Peyer's patch (tissue), 4 donors: ENCODE results near the gene SMARCA1. TPM values are rescaled to one million over a fixed set of nuclear protein-coding genes. Genes with fewer than 3 reads are reported as not detected.
"Not testable (repeated sequence)": the region's sequence is repeated elsewhere in the genome, so short reads cannot be mapped to it uniquely, and the experiment has no call there.

Experiments used
- DNase-seq, 3 donors: peaks; one replicate each; pipeline ENCODE4 v3.0.0-alpha.2; 2017 to 2019
- H3K27ac ChIP-seq, 4 donors: fragments of 200-600 bp; sonication (generic); one replicate each; pipeline ENCODE4 v1.5.1; 2016 to 2019
- H3K27me3 ChIP-seq, 2 donors: fragments of 200-600 bp; sonication (generic); one replicate each; pipeline ENCODE4 v1.5.1; 2019
- H3K36me3 ChIP-seq, 3 donors: fragments of 200-600 bp; sonication (generic); one replicate each; pipeline ENCODE4 v1.5.1; 2016 to 2019
- H3K4me1 ChIP-seq, 4 donors: fragments of 200-600 bp; sonication (generic); one replicate each; pipeline ENCODE4 v1.5.1; 2016 to 2019
- H3K4me3 ChIP-seq, 4 donors: fragments of 200-600 bp; sonication (generic); 1 replicate in 3 of 4; 2 replicates in 1 of 4; pipeline ENCODE4 v1.5.1; 2016 to 2019; ENCODE audit warnings: mild to moderate bottlenecking in 1 of 4
- H3K9me3 ChIP-seq, 4 donors: fragments of 200-600 bp; sonication (generic); one replicate each; pipeline ENCODE4 v1.5.1; 2016 to 2019; ENCODE audit warnings: mild to moderate bottlenecking in 1 of 4
- CTCF ChIP-seq, 6 experiments: fragments of 450-650 bp in 4 of 6; fragments of 200-600 bp in 2 of 6; sonication (generic) in 1 of 6; IDR thresholded peaks; one replicate each; pipeline ENCODE4 v1.5.1; 2017 to 2019; ENCODE audit warnings: antibody characterized with exemption in 6 of 6, mild to moderate bottlenecking in 3 of 6, moderate library complexity in 1 of 6
- POLR2A ChIP-seq, 2 donors: fragments of 450-650 bp; IDR thresholded peaks; one replicate each; pipeline ENCODE4 v1.5.1; 2017; ENCODE audit warnings: antibody characterized with exemption in 2 of 2, mild to moderate bottlenecking in 2 of 2, moderate library complexity in 2 of 2
- total RNA-seq, 4 donors: library from RNA; depleted of rRNA; stranded (reverse); fragments of >200 nt; gene quantifications; one replicate each; pipeline ENCODE4 v1.1.0, GENCODE V29; 2016

Gene SMARCA1
- total RNA-seq = 10 to 100 TPM in 1 of 4 donors, 1 to 10 TPM in 3; 3.9 to 17.3 (median 5.6) TPM

- TF ChIP-seq CTCF (IDR thresholded peaks at IDR 0.05) (no peak), POLR2A (IDR thresholded peaks at IDR 0.05) (no peak)
- Histone ChIP-seq H3K27me3 (no peaks in the 10 kb centered on the region), H3K36me3 (no peaks in the 10 kb centered on the region), H3K4me3 (peak within 1 kb of the TSS; percentile 49 to 82 (median 62)), H3K27ac (peak within 1 kb of the TSS; percentile 49 to 81 (median 70)), H3K4me1 (no peaks in the 10 kb centered on the region), H3K9me3 (no peaks in the 10 kb centered on the region)
- peak in 2 of 3 donors; percentile 46 to 50 for DNase-seq
Observed at GRCh38 chrX:129523079-129523911, at the start of gene SMARCA1. Gene SMARCA1 (minus strand): TSS chrX:129523490. CDS start chrX:129523370, 120 bp downstream.

DNA sequence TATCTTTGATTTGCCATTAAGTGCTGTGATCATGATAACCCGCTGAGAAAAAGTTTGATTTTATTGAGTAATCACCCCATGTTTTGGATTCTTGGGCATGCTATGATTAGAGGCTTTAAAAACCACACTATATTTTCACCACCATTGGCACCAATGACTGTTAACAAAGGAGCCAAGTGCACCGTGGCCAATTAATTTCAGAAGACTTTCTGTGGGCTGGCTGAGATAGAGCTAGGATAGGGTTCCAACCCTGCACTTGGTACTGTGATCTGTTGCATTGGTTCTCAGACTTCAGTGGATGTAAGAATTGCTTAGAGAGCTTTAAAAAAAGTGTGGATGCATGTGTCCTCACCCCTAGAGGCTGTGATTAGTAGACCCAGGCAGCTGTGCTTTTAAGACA lies 49.1 kb upstream of the SMARCA1 start:
- no peaks in the 10 kb centered on the region for H3K27me3 ChIP-seq
- no peaks in the 10 kb centered on the region for H3K9me3 ChIP-seq
- no peak for DNase-seq
- H3K27ac ChIP-seq = no peak overlapping the region
- no peaks in the 10 kb centered on the region for H3K4me1 ChIP-seq
- H3K36me3 ChIP-seq = peaks cover 0 to 18% (median 0%) of the 10 kb centered on the region in 3 donors
- no peak for TF ChIP-seq CTCF (IDR thresholded peaks at IDR 0.05)
- H3K4me3 ChIP-seq = no peak overlapping the region

DNA sequence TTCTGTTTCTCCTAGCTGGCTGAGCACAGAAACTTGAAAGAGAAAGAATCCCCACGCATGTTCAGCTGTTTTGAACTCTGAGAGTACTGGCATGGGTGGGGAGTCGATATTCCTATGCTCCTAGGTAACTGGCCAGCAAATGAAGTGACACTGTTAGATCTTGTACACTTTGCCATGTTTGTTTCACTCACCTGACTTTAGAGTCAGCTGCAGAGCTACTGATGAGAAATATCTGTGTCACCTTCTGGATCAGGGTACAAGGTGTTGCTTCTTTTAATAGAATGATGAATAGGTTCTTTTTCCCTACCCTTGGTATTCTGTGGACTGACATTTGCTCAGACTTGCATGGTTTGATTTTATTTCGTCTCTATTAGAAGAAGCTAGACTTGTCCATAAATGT lies 45.1 kb upstream of the SMARCA1 start:
- TF ChIP-seq CTCF (IDR thresholded peaks at IDR 0.05) (no peak), POLR2A (IDR thresholded peaks at IDR 0.05) (no peak)
- no peak for DNase-seq
- Histone ChIP-seq H3K4me3 (no peak overlapping the region), H3K9me3 (no peaks in the 10 kb centered on the region), H3K27ac (no peak overlapping the region), H3K4me1 (no peaks in the 10 kb centered on the region), H3K36me3 (peaks cover 0 to 8% (median 0%) of the 10 kb centered on the region in 3 donors), H3K27me3 (no peaks in the 10 kb centered on the region)

DNA sequence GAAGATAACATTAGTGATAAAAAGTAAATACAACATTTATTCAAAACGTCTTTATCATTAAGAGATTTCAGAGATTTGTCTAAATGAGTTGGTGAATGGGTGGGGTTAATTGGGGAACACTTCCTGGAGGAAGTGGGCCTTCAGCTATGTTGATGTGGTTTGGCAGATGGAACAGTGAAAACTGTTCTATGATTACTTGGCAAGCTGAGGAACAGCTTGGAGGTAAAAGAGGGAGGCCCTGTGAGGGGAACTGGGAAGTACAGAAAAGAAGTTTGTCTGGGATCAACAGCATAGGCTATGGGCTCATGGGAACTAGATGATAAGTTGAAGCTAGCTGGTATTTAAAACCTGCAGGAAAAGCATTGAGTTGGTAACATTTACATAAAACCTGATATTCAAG lies 42.8 kb upstream of the SMARCA1 start:
- H3K27ac ChIP-seq = no peak overlapping the region
- H3K9me3 ChIP-seq = no peaks in the 10 kb centered on the region
- H3K36me3 ChIP-seq = peaks cover 0 to 24% (median 0%) of the 10 kb centered on the region in 3 donors
- H3K4me3 ChIP-seq = no peak overlapping the region
- TF ChIP-seq POLR2A (IDR thresholded peaks at IDR 0.05) (no peak), CTCF (IDR thresholded peaks at IDR 0.05) (no peak)
- no peak for DNase-seq
- H3K27me3 ChIP-seq = no peaks in the 10 kb centered on the region
- no peaks in the 10 kb centered on the region for H3K4me1 ChIP-seq

DNA sequence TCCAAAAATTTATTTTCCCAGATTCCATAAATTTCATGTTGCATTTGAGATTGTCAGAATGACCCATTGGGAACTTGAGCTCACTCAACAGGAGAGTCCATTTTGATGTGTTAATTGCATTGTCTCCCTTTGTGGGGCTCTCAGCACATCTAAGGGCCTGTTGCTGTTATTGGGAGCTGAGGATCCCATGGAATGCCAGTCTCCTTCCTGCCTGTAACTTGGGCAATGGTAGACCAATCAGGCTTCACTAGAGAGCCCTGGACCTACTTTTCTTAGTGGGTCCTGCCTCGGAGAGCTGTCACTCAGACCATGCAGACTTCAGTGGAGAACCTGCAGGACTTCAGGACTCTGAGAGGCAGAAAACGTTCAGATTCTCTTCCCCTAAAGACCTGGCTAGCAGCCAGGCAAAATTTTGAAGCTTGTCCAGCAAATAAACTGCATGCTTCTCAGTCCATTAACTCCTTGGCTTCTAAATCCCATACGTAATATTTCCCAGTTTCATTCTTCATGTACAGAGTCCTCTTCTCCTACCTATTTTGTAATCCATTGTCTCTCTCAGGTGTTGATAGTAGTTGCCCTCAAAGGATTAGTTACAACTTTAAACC lies 41.9 kb upstream of the SMARCA1 start:
- Histone ChIP-seq H3K27me3 (no peaks in the 10 kb centered on the region), H3K9me3 (no peaks in the 10 kb centered on the region), H3K36me3 (peaks cover 0 to 28% (median 0%) of the 10 kb centered on the region in 3 donors), H3K4me1 (no peaks in the 10 kb centered on the region), H3K27ac (no peak overlapping the region), H3K4me3 (no peak overlapping the region)
- TF ChIP-seq CTCF (IDR thresholded peaks at IDR 0.05) (no peak), POLR2A (IDR thresholded peaks at IDR 0.05) (no peak)
- no peak for DNase-seq

DNA sequence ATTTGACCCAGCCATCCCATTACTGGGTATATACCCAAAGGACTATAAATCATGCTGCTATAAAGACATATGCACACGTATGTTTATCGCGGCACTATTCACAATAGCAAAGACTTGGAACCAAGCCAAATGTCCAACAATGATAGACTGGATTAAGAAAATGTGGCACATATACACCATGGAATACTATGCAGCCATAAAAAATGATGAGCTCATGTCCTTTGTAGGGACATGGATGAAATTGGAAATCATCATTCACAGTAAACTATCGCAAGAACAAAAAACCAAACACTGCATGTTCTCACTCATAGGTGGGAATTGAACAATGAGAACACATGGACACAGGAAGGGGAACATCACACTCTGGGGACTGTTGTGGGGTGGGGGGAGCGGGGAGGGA lies 41.1 kb upstream of the SMARCA1 start:
- not testable (repeated sequence) for H3K4me1 ChIP-seq, H3K27me3 ChIP-seq, H3K27ac ChIP-seq, H3K4me3 ChIP-seq, H3K9me3 ChIP-seq, DNase-seq
- H3K36me3 ChIP-seq = peaks cover 0 to 27% (median 0%) of the 10 kb centered on the region in 3 donors
